HG02970 (cell line): ENCODE measurements around the gene PIEZO1.

Experiments used
- ATAC-seq: cut with Tn5 transposase; IDR thresholded peaks from one replicate; pipeline ENCODE4 v1.9.1; 2021; ENCODE audit warnings: mild to moderate bottlenecking, moderate library complexity, moderate number of reproducible peaks; ENCODE audit not compliant: unreplicated experiment, low FRiP score

PIEZO1 gene

DNA sequence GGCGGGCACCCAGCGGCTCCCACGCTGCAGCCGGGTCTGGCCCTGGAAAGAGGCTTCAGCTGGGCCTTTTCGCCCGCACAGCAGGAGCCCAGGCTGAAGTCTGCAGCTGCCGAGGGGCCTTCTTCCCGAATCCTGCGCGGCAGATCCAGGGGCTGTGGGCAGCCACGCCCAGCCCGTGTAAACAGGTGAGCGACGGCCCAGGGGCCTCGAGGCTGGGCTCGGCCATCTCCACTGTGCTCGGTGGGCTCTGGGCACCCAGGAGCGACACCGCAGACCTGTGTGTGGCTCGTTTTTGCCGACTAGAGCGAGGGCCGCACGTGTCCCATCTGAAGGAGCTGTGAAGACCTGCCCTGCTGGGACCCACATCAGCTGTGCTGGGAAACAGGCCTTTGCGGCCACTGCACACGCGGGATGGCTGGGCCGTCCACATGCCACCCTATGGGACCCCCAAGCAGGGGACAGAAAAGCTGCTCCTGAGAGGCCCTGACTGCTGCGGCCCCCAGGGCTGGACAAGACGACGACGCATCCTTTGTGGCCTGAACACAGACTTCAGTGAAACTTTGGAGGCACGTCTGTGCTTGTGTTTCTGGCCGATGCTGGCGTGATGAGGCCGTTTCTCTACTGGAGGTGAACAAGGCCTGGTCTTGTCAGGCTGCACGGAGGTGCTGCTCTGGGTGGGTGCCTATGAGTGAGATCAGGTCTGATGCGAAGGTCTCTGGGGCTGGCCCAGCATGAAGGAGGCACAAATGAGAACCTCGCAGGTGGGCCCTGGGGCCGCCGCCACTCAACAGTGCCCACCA, 31.9 kb upstream of the PIEZO1 start:
- no peak for ATAC-seq

DNA sequence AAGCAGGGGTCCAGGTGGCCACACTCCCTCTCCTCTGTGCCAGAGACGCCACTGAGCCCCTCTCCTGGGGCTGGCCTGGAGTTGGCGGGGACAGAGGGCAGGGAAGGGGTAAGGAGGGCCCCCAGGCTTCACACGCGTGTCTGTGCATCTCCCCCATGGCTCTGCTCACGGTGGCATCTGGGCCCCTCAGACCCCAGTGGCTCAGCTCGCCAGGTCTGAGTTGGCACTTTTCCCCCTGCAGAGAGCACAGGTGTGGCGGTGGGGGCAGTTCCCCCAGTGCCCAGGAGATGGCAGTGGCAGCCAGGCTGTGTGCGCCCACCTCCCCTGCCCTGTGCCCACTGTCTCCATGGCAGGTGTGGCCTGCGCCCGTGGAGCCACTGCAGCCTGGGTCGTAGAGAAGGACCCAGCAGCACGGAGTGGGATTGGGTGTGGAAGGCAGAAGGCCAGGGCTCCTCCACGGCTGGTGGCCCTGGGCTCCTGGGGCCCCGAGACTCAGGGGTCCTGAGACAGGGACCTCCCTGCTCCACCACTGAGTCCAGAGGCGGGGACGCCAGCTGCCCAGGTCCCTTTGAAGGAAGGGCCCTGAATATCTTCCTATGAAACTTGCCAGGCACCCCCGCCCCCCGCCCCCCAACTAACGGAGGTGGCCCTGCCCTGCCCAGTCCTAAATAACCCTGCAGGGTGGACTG, 31.0 kb upstream of the PIEZO1 start:
- no peak for ATAC-seq

DNA sequence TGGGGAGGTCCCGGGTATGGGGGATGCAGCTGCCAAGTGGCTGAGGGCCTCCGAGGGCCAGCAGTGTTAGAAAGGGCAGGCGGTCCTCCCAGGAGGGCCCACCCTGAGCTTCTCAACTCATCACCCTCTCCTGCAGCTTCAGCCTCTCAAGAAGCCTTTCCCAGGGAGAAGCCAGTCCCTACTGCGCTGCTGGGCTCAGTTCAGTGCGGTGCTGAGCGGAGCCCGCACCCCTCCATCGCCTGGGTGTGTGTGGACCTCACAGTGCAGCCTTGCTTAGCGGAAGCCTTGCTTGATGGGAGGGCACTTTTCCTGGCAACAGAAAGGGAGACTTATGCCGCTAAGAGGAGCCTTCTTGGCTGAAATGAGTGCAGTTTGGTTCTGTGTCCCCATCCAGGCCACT, 30.2 kb upstream of the PIEZO1 start:
- ATAC-seq: no peak

DNA sequence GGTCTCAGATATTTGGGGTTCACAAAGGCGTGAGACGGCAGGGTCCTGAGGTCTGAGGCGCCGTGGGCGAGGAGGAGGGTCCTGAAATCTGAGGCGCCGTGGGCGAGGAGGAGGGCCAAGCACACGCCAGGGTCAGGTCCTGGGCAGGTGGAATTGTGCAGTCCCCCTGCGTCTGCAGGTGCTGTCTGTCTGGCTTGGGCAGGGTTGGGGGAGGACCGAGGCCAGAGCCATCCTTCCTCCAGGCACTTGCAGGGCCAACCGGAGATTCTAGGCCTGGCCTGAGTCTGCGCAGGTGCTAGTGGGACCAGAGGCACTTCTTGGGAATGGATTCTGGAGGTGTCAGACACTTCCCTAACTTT, 29.1 kb upstream of the PIEZO1 start:
- no peak for ATAC-seq

DNA sequence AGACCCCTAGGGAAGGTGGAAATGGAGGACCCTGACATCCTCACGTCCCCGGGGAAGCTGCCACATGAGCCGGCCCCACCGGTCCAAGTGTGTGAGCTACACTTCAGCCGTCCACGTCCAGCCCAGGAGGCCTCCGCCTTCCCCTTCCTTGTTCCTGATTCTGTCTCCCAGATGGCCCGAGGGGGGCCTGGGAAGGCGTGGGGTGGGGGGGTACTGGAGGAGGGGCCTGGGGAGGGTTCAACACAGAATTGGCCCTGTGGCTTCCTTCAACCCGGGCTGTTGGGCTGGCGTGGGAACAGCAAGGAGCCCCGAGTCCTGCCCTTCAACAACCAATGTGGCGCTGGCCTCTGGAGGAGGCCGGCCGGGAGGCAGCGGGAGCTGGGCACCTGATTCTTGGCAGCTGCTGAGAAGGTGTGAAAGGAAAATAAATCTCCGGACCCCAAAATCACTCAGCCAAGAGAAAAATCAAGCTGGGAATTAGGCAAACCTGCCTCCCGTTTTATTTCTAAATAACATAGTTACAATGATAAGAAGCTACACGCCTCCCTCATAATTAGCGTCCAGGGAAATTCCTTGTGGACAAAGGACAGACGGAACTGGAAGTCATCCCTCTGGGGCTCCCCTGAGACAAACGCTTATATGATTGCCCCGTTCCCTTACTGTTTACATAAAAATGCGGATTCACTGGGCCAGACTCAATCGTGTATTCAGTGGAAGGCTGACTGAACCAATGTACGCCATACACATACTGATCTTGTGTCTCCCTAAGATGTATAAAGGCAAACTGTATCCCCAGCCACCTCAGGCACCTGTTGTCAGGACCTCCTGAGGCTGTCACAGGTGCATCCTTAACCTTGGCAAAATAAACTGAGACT, 28.5 kb upstream of the PIEZO1 start:
- ATAC-seq: no peak

DNA sequence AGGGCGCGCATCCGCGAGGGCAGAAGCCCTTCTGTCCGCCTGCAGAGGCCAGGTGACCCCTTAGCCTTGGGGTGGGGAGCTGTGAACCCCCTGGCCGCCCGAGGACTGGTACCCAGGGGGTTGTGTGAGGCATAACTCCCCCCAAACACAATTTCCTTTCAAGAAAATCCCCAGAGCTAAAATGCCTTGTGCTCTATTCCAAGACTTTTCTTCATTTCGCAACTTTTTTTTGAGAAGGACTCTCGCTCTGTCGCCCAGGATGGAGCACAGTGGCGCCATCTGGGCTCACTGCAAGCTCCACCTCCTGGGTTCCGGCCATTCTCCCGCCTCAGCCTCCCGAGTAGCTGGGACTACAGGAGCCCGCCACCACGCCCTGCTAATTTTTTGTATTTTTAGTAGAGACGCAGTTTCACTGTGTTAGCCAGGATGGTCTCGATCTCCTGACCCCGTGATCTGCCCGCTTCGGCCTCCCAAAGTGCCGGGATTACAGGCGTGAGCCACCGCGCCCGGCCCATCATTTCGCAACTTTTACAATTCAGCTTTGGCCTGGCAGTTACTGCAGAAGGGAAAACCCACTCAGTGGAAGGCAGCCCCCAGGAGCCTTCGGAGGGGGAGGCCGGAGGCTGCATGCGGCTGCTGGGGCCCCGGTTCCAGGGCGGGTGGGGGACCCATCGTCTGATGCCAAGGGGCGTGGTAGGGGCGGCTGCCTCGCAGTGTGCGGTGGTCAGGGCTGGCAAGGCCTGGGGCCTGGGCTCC, 27.7 kb upstream of the PIEZO1 start:
- no peak for ATAC-seq

DNA sequence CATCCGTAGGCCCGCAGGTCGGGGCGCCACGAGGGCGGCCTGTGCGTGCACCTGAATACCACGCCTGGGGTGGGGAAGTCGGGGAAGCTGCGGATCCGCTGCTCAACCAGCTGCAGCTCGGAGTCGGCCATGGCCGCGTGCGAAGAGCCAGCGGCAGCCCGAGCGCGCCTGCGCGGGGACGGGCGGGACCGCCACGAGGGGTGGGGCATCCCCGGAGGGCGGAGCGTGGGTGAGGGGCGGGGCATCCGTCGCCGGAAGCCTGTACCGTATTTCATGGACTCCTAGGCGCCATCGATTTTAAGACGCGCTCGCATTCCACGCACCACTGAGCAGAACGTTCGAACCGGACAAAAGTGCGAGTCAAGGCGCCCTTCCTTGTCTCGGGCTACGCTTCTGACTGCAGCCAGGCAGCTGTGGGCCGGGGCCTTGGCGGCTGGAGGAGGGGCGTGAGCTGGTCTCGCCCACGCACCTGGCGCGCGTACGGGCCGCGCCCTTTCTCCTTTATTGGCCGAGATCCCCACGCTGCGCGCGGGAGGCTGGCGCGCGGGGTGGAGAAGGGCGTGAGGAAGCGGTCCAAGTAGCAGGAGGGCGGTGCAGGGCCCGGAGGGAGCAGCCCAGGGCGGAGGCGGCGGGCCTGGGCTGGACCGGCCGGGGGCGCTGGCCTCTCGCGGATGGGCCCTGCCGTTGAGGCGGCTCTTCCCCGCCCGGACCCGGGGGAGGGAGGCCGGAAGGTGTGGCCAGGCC, 26.9 kb upstream of the PIEZO1 start, which contains the start of gene APRT:
APRT (minus strand) TSS at position 160 of the 744 bp plus-strand sequence; CDS start at position 131, 29 bp downstream.
- peak; percentile 68 for ATAC-seq

DNA sequence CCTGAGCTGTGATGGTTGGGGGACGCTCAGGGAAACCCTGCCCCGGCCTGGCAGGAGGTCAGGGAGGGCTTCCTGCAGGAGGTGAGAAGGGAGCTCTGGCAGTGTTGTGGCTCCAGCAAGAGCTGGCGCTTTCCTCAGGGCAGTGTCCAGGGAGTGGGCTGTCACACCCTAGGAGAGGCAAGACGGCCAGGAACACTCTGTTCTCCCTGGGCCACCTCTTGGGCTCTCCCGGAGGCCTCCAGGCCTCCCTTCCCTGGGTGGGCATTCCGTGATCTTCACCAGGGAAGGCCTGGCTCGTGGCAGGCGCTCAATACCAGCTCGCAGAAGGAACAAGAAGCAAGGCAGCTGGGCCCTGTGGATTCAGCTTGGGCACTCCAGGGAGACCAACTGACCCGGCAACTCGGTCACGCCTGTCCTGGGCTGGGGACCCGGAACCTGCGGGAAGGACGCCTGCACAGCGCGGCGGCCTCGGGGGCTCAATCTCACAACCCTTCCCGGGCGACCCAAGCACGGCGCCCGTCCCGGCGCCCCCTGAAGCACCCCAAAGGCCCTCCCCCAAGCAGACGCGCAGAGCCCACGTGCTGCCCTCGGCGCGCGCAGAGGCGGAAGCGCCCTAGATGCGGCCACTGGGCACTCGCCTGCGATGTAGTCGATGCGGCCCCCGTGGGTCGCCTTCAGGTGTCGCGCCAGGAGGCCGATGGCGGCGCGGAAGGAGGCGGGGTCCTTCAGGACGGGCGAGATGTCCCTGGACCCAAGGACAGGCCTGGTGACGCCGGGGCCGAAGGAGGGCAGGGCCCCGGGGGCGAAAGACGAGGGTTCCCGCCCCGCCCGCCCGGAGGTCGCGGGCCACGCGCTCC, 26.1 kb upstream of the PIEZO1 start:
- ATAC-seq: peak; percentile 39

DNA sequence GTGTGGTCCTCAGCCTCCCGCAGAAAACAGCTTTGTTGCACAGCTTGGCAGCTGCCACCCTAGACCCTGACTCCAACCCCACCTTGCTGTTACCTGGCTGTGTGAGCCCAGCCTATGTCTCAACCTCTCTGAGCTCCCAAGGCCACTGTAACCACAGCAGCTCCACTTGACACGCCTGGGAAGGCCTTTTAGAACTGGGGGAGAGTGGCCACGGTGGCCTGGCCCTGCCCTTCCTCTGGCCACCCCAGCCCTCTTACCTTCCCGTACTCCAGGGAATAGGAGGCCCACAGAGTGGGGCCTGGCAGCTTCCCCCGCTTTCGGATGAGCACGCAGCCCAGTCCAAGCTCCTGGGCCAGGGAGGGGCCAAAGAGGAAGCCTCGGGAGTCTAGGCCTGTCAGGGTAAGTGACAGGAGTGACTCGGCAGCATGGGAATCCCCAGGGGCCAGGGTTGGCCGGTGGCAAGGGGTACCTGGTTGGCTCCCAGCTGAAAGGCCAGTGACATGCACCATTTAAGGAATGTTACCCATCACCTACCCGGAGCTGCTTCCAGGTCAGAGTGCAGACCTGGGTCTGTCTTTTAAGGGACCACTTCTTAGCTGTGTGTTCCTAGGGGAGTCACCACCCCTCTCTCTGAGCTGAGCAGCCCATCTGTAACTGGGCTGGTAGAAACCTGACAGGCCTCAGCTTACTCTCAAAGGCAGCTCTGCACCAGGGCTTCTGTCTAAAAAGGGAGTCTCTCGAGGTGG, 25.3 kb upstream of the PIEZO1 start:
- ATAC-seq: no peak

DNA sequence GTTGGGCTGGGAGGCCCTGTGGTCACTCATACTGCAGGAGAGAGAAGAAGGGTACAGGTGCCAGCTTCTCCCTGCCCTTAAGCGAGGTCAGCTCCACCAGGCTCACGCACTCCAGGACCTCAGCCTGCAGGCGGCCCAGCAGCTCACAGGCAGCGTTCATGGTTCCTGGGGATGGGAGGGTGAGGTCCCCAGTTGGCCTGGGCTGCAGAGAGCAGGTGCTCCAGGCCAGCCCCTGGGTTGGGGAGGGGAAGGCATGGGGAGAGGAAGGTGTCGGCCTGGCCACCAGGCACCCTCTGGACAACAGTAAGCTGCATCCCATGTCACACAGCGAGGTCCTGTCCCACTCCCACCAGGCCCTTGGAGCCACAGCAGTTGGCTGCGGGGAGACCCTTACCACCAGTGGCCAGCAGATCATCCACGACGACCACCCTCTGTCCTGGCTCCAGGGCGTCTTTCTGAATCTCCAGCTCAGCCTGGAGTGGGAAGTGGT, 24.7 kb upstream of the PIEZO1 start:
- ATAC-seq: no peak

DNA sequence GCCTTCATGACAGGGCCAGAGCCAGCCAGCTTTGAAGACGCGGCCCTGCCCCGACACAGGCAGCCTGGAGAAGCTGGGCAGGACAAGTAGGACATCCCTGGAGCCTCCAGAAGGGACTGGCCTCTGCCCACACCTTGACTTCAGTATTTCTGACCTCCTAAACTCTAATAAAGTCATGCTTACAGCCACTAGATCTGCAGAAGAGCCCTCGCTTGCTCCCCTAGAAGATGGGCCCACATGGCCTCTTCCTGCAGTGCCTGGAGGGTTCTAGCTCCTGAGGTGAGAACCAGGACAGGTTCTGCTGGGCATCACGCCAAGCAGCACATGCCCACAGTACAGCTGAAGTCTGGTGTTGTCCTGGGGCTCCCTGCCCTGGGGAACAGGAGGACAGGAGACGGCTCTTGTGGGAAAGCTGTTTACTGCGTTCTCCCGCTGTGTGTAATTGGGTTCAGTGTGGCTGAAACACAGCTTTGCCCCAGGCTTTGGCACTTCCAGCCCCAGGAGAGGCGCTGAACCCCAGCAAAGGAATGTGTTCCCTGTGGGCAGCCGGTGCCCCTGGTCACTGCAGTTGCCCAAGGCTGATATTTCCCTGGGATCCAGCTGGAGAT, 24.2 kb upstream of the PIEZO1 start:
- ATAC-seq: no peak

DNA sequence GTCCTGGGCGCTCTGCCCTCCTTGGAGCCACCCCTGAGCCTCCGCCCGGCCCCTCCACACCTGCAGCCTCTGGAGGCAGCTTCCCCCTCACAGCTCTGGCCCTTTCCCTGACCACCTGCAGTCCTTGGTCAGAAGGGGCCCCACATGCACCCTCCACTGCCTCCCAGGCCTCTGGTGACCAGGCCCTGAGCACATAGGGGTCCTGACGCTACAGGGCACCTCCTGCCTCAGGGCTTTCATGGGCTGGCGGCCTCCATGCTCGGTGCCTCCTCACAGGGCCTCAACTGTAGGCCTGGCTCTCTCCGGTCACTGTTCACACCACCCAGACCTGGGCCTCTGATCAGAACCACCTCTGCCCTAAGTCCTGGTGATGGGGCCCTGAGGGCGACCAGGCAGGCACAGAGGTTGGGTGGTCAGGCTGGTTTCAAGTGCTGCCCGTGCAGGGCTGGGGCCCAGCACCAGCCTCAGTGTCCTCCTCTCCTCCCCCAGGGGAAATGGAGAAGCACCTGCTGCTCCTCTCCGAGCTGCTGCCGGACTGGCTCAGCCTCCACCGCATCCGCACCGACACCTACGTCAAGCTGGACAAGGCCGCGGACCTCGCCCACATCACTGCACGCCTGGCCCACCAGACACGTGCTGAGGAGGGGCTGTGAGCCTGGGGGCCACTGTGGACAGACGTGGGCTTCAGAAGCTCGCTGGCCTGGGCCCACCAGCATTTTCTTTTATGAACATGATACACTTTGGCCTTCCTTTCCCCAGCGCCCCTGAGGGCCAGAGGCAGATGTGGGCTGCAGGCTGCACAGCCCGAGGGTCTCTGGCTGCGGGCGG, 22.8 kb upstream of the PIEZO1 start:
- no peak for ATAC-seq

DNA sequence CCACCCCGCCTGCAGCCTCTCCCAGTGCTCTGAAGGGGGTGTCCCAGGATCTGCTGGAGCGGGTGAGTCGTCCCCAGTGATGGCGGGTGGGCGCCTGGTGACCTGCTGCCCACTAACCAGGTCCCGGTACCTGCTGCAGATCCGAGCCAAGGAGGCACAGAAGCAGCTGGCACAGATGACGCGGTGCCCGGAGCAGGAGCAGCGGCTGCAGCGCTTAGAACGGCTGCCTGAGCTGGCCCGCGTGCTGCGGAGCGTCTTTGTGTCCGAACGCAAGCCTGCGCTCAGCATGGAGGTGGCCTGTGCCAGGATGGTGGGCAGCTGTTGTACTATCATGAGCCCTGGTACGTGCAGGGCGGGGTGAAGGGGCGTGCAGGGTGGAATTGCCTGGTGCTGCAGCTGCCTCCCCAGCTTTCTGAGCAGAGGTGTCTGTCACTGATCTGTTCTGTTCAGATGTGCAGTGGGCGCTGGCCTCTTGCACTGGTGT, 22.2 kb upstream of the PIEZO1 start:
- no peak for ATAC-seq

DNA sequence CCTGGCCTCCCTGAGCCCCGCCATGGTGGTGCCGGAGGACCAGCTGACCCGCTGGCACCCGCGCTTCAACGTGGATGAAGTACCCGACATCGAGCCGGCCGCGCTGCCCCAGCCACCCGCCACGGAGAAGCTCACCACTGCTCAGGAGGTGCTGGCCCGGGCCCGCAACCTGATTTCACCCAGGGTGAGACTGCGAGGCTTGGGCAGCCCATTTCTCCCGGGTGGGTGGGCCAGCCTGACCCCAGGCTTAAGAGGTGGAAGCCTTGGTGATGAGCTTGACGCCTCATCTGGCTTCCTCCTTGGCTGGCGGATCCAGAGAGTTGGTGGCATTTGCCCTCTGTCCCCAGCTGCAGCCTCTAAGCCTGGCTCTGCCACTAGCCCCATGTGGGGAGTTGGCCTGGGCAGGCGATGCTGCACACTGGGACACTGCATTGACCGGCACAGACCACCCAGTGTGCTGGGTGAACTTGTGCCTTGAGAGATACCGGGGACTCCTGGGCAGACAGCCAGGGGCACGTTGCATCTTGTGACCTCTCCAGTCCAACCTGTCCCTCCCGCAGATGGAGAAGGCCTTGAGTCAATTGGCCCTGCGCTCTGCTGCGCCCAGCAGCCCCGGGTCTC, 21.6 kb upstream of the PIEZO1 start:
- no peak for ATAC-seq

DNA sequence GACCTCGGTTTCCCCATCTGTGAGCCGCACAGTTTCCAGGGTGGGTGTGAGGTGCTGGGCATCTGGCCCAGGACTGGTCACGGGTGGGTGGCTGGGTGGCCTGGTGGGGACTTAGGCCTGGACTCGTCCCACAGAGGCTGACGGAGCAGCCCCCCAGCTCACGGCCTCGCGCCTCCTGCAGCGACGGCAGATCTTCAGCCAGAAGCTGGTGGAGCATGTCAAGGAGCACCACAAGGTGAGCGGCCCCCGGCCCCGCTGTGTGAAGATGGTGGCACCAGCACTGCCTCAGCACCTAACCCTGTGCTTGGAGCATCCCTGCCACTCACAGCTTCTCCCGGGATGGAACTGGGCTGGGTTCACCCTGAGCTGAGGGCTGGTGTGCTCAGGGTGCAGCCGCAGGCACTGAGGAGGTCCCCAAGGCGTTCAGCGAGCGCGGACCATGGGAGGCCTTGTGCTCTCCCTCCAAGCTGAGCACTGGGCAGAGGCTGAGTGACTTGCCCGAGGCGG, 20.9 kb upstream of the PIEZO1 start:
- no peak for ATAC-seq

DNA sequence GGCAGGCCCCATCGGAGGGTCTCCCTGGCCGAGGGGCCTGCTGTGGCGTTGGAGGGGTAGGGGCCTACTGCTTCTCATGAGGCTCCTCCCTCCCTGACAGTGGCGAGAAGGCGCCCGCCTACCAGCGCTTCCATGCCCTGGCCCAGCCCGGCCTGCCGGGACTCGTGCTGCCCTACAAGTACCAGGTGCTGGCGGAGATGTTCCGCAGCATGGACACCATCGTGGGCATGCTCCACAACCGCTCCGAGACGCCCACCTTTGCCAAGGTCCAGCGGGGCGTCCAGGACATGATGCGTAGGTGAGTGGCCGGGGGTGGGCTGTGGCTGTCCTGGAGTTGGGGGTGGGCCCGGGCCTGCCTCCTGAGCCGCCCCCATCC, 20.3 kb upstream of the PIEZO1 start:
- no peak for ATAC-seq
